NK-92 (cell line): ENCODE data around the gene NAP1L1.

ENCODE experiments used
- DNase-seq: peaks from one replicate; lab custom pipeline; 2025; ENCODE audit not compliant: unreplicated experiment; lab: John Stamatoyannopoulos, UW

Gene NAP1L1

GRCh38 chr12:76041406-76041805, 43.1 kb downstream of the NAP1L1 start:
- DNase-seq = no peak

DNA sequence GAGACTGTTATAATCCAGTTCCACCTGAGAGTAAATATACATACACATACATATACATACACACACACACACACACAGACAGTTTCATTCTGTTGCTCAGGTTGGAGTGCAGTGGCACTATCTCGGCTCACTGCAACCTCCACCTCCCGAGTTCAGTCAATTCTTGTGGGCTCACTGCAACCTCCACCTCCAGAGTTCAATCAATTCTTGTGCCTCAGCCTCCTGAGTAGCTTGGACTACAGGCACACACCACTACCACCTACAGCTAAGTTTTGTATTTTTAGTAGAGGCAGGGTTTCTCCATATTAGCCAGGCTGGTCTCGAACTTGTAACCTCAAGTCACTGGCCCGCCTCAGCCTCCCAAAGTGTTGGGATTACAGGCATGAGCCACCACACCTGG, 44.0 kb downstream of the NAP1L1 start:
- DNase-seq = no peak

GRCh38 chr12:76038176-76038575, 46.3 kb downstream of the NAP1L1 start:
- no peak for DNase-seq

- DNase-seq = no peak
Observed at GRCh38 chr12:76037130-76038103, 47.1 kb downstream of the NAP1L1 start.

DNA sequence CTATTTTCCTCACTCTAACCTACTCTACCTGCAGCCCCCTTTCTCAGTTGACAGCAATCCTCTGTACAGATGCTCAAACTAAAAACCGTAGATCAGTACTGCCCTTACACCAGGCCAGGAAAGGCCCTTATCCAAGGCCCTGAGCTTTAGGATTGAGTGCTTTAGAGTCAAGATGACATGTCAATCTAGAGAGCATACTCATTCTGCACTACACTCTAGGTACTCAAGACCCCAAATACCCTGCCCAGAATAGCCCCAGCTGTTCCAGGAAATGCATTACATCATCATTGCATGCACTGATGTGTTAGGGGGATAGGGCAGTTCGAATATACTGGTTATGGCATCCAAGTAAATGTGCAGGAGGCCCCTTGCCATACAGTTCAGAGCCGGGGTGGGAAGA, 49.4 kb downstream of the NAP1L1 start:
- DNase-seq = no peak

GRCh38 chr12:76033081-76034011, 51.1 kb downstream of the NAP1L1 start:
- no peak for DNase-seq

DNA sequence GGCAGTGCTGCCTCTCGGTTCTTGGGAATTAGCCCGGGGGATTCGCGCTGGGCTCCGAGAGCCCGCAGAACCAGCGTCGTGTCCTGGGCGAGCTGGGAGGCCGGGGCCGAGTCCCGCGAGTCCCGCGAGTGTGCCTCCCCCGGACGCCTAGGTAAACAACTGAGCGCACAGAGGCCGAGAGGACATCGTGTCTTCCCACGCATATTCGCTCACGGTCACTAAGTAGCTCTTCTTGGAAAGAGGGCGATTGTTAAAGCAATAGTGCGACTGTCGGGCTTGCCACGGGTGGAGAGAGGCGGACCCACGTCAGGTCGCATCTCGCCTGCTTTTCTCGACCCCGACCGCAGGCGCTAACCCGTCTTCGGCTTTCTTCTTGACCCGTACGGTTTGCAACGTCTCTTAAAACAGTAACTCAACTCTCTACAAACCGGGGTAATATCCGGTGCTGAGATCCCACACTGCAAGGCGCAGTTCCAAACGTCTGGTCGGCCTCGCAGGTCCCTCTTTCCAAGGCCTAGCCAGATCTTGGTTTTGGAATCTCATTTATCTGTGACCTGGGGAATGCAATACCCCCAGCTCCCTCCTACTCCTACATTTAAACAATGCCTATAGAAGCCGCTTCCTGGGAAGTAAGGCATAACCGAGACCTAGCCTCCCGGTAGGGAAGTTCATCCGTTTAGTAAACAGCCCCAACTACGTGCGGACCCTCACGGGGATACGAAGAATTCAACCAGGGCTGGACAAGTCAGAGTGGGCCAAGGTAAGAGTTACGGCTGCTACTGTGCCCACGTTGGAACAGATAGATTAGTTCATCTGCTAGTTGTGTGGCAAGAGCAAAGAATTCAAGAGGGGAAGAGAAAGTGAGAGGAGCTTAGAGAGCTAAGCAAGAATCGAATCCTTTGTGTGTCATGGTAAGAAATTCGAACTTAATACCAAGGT, 52.2 kb downstream of the NAP1L1 start:
- DNase-seq = no peak

GRCh38 chr12:76031414-76032042, 53.0 kb downstream of the NAP1L1 start, which contains the start of gene PHLDA1:
Gene PHLDA1, minus strand, starts transcription at chr12:76031776.
- DNase-seq = peak; percentile 26

- DNase-seq = no peak
Observed at GRCh38 chr12:76031081-76031413, 53.4 kb downstream of the NAP1L1 start.

- DNase-seq = no peak
Observed at GRCh38 chr12:76030341-76031080, 54.0 kb downstream of the NAP1L1 start.

GRCh38 chr12:76029982-76030340, 54.5 kb downstream of the NAP1L1 start:
- no peak for DNase-seq

- no peak for DNase-seq
Observed at GRCh38 chr12:76028571-76029277, 55.8 kb downstream of the NAP1L1 start.

- no peak for DNase-seq
Observed at GRCh38 chr12:76026643-76027063, 57.8 kb downstream of the NAP1L1 start.

DNA sequence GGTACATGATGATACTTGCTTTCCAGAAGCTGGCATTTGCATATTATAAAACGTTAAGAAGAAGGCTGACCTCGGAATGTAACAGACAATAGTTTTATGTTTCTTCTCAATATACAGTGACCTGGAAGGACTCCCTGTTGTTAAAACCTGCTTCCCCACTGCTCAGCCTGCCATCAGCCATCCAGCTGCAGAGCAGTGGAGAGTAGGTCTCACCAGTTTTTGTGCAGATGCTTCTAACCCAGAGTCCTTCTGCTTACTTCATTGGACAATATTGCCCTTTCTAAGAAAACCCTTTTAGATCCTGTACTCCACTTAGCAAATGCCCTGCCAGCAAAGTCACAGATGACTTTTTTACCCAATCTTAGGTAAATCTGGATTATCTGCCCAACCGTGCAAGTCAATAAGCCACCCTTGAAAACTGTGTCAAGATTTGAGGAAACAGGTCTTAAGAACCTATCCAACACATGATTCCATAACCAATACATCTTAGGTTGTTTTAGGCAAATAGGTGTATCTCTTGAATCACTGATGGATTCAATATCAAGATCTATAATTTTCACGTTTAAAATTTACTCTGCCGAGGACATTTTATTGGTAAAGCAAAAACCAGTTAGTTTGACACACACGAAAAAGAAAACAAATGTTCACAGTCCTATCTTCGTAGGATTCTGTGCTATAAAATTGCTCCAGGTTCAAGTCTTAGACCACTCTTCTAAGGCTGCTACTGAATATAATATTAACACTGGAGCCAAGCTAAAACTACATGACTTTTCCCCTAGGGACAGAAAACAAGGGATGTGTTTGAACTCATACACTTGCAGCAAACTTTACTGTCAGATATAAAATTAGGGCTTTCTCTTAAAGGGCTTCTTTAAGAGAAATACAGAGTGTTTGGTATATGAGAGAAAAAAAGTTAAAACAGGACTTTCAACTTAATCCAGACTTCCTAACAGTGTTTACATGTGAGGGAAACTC, 58.6 kb downstream of the NAP1L1 start:
- DNase-seq = no peak

GRCh38 chr12:76024942-76025600, 59.4 kb downstream of the NAP1L1 start:
- DNase-seq = no peak

GRCh38 chr12:76024102-76024781, 60.2 kb downstream of the NAP1L1 start:
- no peak for DNase-seq
